ENCODE measurements around the gene PTAFR. TPM values are rescaled to one million over a fixed set of nuclear protein-coding genes. Genes with fewer than 3 reads are reported as not detected.

The PTAFR gene
- total RNA-seq, 1 experiment from 2014 or later: 2.6 TPM

DNA sequence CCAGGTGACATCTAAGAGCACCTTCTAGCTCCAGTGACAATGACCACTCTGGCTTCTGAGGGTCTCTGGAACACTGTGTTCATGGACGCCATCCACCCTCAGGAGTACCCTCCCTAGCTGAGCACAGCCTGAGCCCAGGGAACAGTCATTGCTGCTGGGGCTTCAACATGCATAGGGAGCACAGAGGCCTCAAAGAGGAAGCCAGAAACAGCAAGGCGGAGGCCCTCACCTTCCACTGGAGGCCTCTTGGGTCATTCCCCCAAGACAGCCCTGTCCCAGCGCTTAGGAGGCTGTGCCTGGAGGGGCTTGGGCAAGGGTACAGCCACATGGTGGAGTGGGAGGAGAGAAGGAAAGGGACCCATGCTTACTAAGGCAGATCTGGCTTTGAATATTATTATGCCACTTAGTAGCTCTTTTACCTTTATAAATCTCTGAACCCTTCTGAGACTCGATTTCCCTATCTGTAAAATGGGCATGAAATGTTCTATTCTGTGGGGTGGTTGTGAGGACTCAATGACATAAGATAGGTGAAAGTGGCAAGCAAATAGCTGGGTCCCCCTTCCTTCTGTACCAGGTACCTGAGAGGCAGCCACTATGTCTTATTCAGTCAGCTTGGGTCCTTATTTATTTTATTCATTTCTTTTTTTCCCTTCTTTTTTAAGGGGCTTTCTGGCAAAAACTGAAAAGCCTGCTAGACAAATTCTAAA lies 32.8 kb downstream of the PTAFR start (continued):
- TF ChIP-seq NR3C1 (CRISPR knock-in tag; conservative IDR thresholded peaks at IDR 0.05; ENCODE audit: low read depth) (no peak), TEAD4 (CRISPR knock-in tag; IDR thresholded peaks at IDR 0.05) (no peak), HMGA2 (CRISPR knock-in tag; IDR thresholded peaks at IDR 0.05) (no peak), GTF2I (CRISPR knock-in tag; conservative IDR thresholded peaks at IDR 0.05) (no peak)

DNA sequence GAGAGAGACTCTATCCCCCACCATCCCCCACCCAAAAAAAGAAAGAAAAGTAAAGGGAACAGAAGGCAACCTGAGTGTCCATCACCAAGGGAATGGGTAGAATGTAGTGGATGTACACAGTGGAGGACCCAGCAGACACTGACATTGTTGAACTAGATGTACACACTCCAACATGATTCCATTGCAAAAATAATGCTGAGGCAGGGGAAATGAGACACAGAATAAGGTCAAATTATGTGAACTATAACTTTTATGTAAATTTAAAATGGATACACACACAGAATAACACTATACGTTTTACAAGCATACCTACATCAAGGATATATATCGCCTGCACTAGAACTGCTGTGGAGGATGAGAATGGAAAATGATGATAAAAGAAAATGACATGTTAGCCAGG lies 34.8 kb downstream of the PTAFR start:
- no peak for TF ChIP-seq ZNF138 (CRISPR knock-in tag; conservative IDR thresholded peaks at IDR 0.05)
- no peak for TF ChIP-seq FOXK1 (CRISPR knock-in tag; IDR thresholded peaks at IDR 0.05)
- TF ChIP-seq, protein P1, sequence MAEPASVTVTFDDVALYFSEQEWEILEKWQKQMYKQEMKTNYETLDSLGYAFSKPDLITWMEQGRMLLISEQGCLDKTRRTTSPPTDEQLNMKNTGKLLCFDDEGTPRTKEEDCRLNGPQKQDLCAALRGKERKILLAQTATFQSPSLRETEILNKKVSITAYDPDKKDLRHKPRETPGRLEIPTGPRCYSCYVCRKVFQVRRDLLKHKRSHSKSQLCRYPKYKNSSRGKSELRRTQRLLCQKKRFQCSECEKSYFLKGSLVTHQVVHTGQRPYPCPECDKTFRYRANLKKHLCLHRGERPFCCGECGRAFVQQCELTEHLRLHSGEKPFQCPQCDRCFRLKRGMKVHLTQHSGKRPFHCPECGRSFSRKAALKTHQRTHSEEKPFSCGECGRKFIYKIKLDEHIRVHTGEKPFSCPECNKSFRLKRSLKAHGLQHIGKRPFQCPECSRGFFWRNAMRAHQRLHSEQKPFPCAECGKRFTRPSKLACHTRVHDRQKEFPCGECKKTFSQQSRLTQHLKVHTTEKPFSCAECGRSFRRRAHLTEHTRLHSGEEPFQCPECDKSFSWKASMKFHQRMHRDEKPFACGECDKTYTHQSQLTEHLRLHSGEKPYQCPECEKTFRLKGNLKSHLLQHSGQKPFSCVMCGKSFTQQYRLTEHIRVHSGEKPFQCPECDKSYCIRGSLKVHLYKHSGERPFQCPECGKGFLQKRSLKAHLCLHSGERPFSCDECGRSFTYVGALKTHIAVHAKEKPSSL (CRISPR knock-in tag; conservative IDR thresholded peaks at IDR 0.05): no peak
- TF ChIP-seq GTF2I (CRISPR knock-in tag; conservative IDR thresholded peaks at IDR 0.05): no peak
- no peak for TF ChIP-seq HMGA2 (CRISPR knock-in tag; IDR thresholded peaks at IDR 0.05)
- no peak for TF ChIP-seq RORB (CRISPR knock-in tag; IDR thresholded peaks at IDR 0.05)
- TF ChIP-seq ZNF423 (CRISPR knock-in tag; IDR thresholded peaks at IDR 0.05): no peak
- TF ChIP-seq, protein P2, sequence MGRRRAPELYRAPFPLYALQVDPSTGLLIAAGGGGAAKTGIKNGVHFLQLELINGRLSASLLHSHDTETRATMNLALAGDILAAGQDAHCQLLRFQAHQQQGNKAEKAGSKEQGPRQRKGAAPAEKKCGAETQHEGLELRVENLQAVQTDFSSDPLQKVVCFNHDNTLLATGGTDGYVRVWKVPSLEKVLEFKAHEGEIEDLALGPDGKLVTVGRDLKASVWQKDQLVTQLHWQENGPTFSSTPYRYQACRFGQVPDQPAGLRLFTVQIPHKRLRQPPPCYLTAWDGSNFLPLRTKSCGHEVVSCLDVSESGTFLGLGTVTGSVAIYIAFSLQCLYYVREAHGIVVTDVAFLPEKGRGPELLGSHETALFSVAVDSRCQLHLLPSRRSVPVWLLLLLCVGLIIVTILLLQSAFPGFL (CRISPR knock-in tag; IDR thresholded peaks at IDR 0.05; ENCODE audit: borderline replicate concordance): no peak
- TF ChIP-seq NFATC4 (CRISPR knock-in tag; IDR thresholded peaks at IDR 0.05): no peak
- TF ChIP-seq TCF7 (CRISPR knock-in tag; IDR thresholded peaks at IDR 0.05; ENCODE audit: low read depth): no peak
- TF ChIP-seq, protein P3, sequence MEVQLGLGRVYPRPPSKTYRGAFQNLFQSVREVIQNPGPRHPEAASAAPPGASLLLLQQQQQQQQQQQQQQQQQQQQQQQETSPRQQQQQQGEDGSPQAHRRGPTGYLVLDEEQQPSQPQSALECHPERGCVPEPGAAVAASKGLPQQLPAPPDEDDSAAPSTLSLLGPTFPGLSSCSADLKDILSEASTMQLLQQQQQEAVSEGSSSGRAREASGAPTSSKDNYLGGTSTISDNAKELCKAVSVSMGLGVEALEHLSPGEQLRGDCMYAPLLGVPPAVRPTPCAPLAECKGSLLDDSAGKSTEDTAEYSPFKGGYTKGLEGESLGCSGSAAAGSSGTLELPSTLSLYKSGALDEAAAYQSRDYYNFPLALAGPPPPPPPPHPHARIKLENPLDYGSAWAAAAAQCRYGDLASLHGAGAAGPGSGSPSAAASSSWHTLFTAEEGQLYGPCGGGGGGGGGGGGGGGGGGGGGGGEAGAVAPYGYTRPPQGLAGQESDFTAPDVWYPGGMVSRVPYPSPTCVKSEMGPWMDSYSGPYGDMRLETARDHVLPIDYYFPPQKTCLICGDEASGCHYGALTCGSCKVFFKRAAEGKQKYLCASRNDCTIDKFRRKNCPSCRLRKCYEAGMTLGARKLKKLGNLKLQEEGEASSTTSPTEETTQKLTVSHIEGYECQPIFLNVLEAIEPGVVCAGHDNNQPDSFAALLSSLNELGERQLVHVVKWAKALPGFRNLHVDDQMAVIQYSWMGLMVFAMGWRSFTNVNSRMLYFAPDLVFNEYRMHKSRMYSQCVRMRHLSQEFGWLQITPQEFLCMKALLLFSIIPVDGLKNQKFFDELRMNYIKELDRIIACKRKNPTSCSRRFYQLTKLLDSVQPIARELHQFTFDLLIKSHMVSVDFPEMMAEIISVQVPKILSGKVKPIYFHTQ (CRISPR knock-in tag; IDR thresholded peaks at IDR 0.05): no peak
- TF ChIP-seq, protein P4, sequence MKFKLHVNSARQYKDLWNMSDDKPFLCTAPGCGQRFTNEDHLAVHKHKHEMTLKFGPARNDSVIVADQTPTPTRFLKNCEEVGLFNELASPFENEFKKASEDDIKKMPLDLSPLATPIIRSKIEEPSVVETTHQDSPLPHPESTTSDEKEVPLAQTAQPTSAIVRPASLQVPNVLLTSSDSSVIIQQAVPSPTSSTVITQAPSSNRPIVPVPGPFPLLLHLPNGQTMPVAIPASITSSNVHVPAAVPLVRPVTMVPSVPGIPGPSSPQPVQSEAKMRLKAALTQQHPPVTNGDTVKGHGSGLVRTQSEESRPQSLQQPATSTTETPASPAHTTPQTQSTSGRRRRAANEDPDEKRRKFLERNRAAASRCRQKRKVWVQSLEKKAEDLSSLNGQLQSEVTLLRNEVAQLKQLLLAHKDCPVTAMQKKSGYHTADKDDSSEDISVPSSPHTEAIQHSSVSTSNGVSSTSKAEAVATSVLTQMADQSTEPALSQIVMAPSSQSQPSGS (CRISPR knock-in tag; IDR thresholded peaks at IDR 0.05; ENCODE audit: borderline replicate concordance, low read depth): no peak
- TF ChIP-seq, protein P5, sequence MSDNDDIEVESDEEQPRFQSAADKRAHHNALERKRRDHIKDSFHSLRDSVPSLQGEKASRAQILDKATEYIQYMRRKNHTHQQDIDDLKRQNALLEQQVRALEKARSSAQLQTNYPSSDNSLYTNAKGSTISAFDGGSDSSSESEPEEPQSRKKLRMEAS (CRISPR knock-in tag; IDR thresholded peaks at IDR 0.05): no peak
- TF ChIP-seq, protein P6, sequence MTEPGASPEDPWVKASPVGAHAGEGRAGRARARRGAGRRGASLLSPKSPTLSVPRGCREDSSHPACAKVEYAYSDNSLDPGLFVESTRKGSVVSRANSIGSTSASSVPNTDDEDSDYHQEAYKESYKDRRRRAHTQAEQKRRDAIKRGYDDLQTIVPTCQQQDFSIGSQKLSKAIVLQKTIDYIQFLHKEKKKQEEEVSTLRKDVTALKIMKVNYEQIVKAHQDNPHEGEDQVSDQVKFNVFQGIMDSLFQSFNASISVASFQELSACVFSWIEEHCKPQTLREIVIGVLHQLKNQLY (CRISPR knock-in tag; IDR thresholded peaks at IDR 0.05): no peak
- no peak for TF ChIP-seq ZNF263 (CRISPR knock-in tag; IDR thresholded peaks at IDR 0.05; ENCODE audit: low read depth)
- TF ChIP-seq, protein P7, sequence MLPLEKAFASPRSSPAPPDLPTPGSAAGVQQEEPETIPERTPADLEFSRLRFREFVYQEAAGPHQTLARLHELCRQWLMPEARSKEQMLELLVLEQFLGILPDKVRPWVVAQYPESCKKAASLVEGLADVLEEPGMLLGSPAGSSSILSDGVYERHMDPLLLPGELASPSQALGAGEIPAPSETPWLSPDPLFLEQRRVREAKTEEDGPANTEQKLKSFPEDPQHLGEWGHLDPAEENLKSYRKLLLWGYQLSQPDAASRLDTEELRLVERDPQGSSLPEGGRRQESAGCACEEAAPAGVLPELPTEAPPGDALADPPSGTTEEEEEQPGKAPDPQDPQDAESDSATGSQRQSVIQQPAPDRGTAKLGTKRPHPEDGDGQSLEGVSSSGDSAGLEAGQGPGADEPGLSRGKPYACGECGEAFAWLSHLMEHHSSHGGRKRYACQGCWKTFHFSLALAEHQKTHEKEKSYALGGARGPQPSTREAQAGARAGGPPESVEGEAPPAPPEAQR (CRISPR knock-in tag; IDR thresholded peaks at IDR 0.05): no peak
- no peak for TF ChIP-seq GRHL2 (CRISPR knock-in tag; IDR thresholded peaks at IDR 0.05; ENCODE audit: insufficient replicate concordance, severe bottlenecking)
- TF ChIP-seq, protein P8, sequence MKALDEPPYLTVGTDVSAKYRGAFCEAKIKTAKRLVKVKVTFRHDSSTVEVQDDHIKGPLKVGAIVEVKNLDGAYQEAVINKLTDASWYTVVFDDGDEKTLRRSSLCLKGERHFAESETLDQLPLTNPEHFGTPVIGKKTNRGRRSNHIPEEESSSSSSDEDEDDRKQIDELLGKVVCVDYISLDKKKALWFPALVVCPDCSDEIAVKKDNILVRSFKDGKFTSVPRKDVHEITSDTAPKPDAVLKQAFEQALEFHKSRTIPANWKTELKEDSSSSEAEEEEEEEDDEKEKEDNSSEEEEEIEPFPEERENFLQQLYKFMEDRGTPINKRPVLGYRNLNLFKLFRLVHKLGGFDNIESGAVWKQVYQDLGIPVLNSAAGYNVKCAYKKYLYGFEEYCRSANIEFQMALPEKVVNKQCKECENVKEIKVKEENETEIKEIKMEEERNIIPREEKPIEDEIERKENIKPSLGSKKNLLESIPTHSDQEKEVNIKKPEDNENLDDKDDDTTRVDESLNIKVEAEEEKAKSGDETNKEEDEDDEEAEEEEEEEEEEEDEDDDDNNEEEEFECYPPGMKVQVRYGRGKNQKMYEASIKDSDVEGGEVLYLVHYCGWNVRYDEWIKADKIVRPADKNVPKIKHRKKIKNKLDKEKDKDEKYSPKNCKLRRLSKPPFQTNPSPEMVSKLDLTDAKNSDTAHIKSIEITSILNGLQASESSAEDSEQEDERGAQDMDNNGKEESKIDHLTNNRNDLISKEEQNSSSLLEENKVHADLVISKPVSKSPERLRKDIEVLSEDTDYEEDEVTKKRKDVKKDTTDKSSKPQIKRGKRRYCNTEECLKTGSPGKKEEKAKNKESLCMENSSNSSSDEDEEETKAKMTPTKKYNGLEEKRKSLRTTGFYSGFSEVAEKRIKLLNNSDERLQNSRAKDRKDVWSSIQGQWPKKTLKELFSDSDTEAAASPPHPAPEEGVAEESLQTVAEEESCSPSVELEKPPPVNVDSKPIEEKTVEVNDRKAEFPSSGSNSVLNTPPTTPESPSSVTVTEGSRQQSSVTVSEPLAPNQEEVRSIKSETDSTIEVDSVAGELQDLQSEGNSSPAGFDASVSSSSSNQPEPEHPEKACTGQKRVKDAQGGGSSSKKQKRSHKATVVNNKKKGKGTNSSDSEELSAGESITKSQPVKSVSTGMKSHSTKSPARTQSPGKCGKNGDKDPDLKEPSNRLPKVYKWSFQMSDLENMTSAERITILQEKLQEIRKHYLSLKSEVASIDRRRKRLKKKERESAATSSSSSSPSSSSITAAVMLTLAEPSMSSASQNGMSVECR (CRISPR knock-in tag; IDR thresholded peaks at IDR 0.05; ENCODE audit: borderline replicate concordance): no peak
- ATAC-seq (no peak), DNase-seq (ENCODE audit: low spot score) (no peak)
- H3K36me3 Mint-ChIP-seq: no peaks in the 10 kb centered on the region
- H3K9me3 Mint-ChIP-seq: no peaks in the 10 kb centered on the region
- ChIA-PET POLR2A (no interaction called here), CTCF (no interaction called here)
- H3K4me1 Mint-ChIP-seq: 0 out of 2 replicates have a peak, but pooled peaks cover under 1% of the 10 kb centered on the region
- H3K27me3 Mint-ChIP-seq (ENCODE audit: low read depth): no peaks in the 10 kb centered on the region; the same call in 1 of the 2 replicates
- H3K27ac Mint-ChIP-seq: no peak overlapping the region
- H3K4me3 Mint-ChIP-seq: no peak overlapping the region

Data from WTC11 (cell line).